ENCODE measurements around the gene MTAP. TPM values are rescaled to one million over a fixed set of nuclear protein-coding genes. Genes with fewer than 3 reads are reported as not detected.

The MTAP gene
- total and polyA plus RNA-seq, 2 of the 13 experiments (the other 11 are each of a cell fraction or from before 2014, with no cell fraction given), result 16.7 to 51.2 TPM

- TF ChIP-seq PBX3 (CRISPR knock-in tag; IDR thresholded peaks at IDR 0.05; ENCODE audit: borderline replicate concordance) (no peak), ZNF503 (CRISPR knock-in tag; IDR thresholded peaks at IDR 0.05) (no peak), ZNF574 (CRISPR knock-in tag; IDR thresholded peaks at IDR 0.05) (peak; percentile 43; the same call in 1 of the 2 replicates), HINFP (CRISPR knock-in tag; IDR thresholded peaks at IDR 0.05; ENCODE audit: low read depth) (0 out of 2 replicates have a peak, but pooled peaks have one; percentile 56), TBX2 (CRISPR knock-in tag; IDR thresholded peaks at IDR 0.05; ENCODE audit: borderline replicate concordance) (no peak), ZNF350 (CRISPR knock-in tag; IDR thresholded peaks at IDR 0.05; ENCODE audit: borderline replicate concordance, low read depth) (peak; percentile 46; the same call in 1 of the 2 replicates), RAD21 (CRISPR knock-in tag; IDR thresholded peaks at IDR 0.05) (peak; percentile 55; the same call in 1 of the 2 replicates), FLYWCH1 (CRISPR knock-in tag; IDR thresholded peaks at IDR 0.05) (no peak), IRF2 (CRISPR knock-in tag; IDR thresholded peaks at IDR 0.05) (0 out of 2 replicates have a peak, but pooled peaks have one; percentile 16), CSRNP2 (CRISPR knock-in tag; conservative IDR thresholded peaks at IDR 0.05; ENCODE audit: low read depth) (no peak), MNT (IDR thresholded peaks at IDR 0.05) (no peak), E2F5 (CRISPR knock-in tag; conservative IDR thresholded peaks at IDR 0.05) (no peak), PCBP1 (IDR thresholded peaks at IDR 0.05; ENCODE audit: borderline replicate concordance, low read depth, low read length) (0 out of 2 replicates have a peak, but pooled peaks have one; percentile 54), REXO4 (CRISPR knock-in tag; IDR thresholded peaks at IDR 0.05; ENCODE audit: borderline replicate concordance) (no peak), CHD2 (IDR thresholded peaks at IDR 0.05; ENCODE audit: low read depth, low read length) (0 out of 2 replicates have a peak, but pooled peaks have one; percentile 31)
Observed at GRCh38 chr9:21965401-21965951, 163.0 kb downstream of the MTAP start (continued).
